ENCODE data around the gene DNAH14. TPM values are rescaled to one million over a fixed set of nuclear protein-coding genes. Genes with fewer than 3 reads are reported as not detected.

DNAH14 gene
- total and polyA plus RNA-seq, 2 of the 8 experiments (the other 6 are each of a cell fraction or from before 2014, with no cell fraction given): 8.4 to 40.7 TPM

- Histone ChIP-seq H4K91ac (replicated peaks; ENCODE audit: insufficient read length, low read length) (no peak overlapping the region), H2BK12ac (ENCODE audit: low read depth, low read length) (no peak overlapping the region), H2AK5ac (ENCODE audit: low read depth, low read length) (no peak overlapping the region), H3K4me1 (replicated peaks in 1 of 4; ENCODE audit: control insufficient read depth in 3 of 4, insufficient read depth in 4 of 4, low read length in 3 of 4) (peaks cover 0 to 2% (median 0%) of the 10 kb centered on the region in 4 experiments; a peak in 1 of 7 replicates), H3K4me3 (ENCODE audit: extremely low read depth in 1 of 4, insufficient read depth in 2 of 4, low read depth in 3 of 4, low read length in 4 of 4) (no peak overlapping the region), H2BK5ac (ENCODE audit: low read depth, low read length) (no peak overlapping the region), H3K27ac (ENCODE audit: low read depth, low read length) (no peak overlapping the region), H2AFZ (ENCODE audit: low read length) (no peak overlapping the region), H3K79me2 (ENCODE audit: control insufficient read depth in 1 of 2, insufficient read depth in 2 of 2, low read length in 2 of 2) (no peaks in the 10 kb centered on the region), H4K5ac (ENCODE audit: insufficient read length, low read depth, low read length) (no peak overlapping the region), H4K8ac (ENCODE audit: extremely low read depth, insufficient read depth, low read length) (no peak overlapping the region), H3K79me1 (ENCODE audit: low read depth, low read length) (no peaks in the 10 kb centered on the region), H2BK20ac (ENCODE audit: low read length) (no peak overlapping the region), H3K56ac (replicated peaks; ENCODE audit: insufficient read length, low read depth, low read length) (no peak overlapping the region), H3K4me2 (ENCODE audit: insufficient read depth in 1 of 2, low read depth in 2 of 2, low read length in 2 of 2) (no peak overlapping the region), H3K27me3 (replicated peaks in 1 of 4; ENCODE audit: control insufficient read depth in 3 of 4, extremely low read depth in 1 of 4, insufficient read depth in 3 of 4, low read length in 3 of 4) (no peaks in the 10 kb centered on the region), H2BK15ac (ENCODE audit: low read length) (no peak overlapping the region), H4K20me1 (replicated peaks in 1 of 2; ENCODE audit: control insufficient read depth in 1 of 2, insufficient read depth in 2 of 2, low read length in 2 of 2) (no peaks in the 10 kb centered on the region), H3K36me3 (ENCODE audit: control insufficient read depth in 2 of 4, insufficient read depth in 4 of 4, low read length in 3 of 4) (peaks cover 0 to 2% (median 0%) of the 10 kb centered on the region in 4 experiments; a peak in 1 of 8 replicates), H3K23ac (ENCODE audit: insufficient read length) (no peak overlapping the region), H2BK120ac (replicated peaks; ENCODE audit: low read depth, low read length) (no peak overlapping the region), H3K23me2 (ENCODE audit: low read depth, low read length) (no peaks in the 10 kb centered on the region), H3K14ac (ENCODE audit: insufficient read length) (no peak overlapping the region), H3K4ac (replicated peaks; ENCODE audit: insufficient read length, low read depth, low read length) (no peak overlapping the region), H3K9ac (replicated peaks in 1 of 4; ENCODE audit: extremely low read depth in 1 of 4, low read depth in 3 of 4, low read length in 3 of 4) (no peak overlapping the region), H3K18ac (ENCODE audit: extremely low read depth, low read length) (no peak overlapping the region), H3K9me3 (ENCODE audit: insufficient read depth in 2 of 2, low read depth in 1 of 2, low read length in 1 of 2) (no peaks in the 10 kb centered on the region)
- ChIA-PET CTCF (ENCODE audit: partially characterized antibody) (interaction anchor here (0.6 to 2.7 kb wide), 4 partner anchors 9 to 267 kb away, joined by 3 to 10 read pairs (median 3); no protein-coding TSS in a partner anchor), POLR2A (ENCODE audit: partially characterized antibody) (no interaction called here)
- TF ChIP-seq SRF (IDR thresholded peaks at IDR 0.05; ENCODE audit: low read depth, low read length) (no peak), CTCF (IDR thresholded peaks at IDR 0.05; ENCODE audit: control extremely low read depth in 1 of 3, insufficient read depth in 1 of 3, low read depth in 1 of 3, low read length in 3 of 3) (peak in 2 of 3 experiments; percentile 26 to 57; a peak in 2 of 4 replicates), RAD21 (IDR thresholded peaks at IDR 0.05 in 1 of 2, conservative IDR thresholded peaks at IDR 0.05 in 1 of 2; ENCODE audit: low read depth in 2 of 2, low read length in 2 of 2) (peak; percentile 46 to 57), SP1 (IDR thresholded peaks at IDR 0.05; ENCODE audit: low read depth, low read length) (no peak)
- DNase-seq (ENCODE audit: low read depth in 1 of 2, low spot score in 2 of 2): no peak
- FAIRE-seq: no peak
- 86% methylated on average over 1 of the region's 1 CpG; no CpG with 5 or more reads in 1 of the 2 experiments for WGBS, 2 experiments (ENCODE audit: extremely low coverage in 1 of 2, insufficient coverage in 1 of 2, insufficient read length in 1 of 2, insufficient replicate concordance in 2 of 2, low coverage in 1 of 2, low lambda C conversion rate in 2 of 2, missing lambda C conversion rate in 1 of 2)
Observed at GRCh38 chr1:225004396-225004795, 74.9 kb downstream of the DNAH14 start.

Measured in H1 (cell line).